ENCODE data around the gene DMBT1.
"Not testable (repeated sequence)": the region's sequence is repeated elsewhere in the genome, so short reads cannot be mapped to it uniquely, and the experiment has no call there.

The DMBT1 gene

DNA sequence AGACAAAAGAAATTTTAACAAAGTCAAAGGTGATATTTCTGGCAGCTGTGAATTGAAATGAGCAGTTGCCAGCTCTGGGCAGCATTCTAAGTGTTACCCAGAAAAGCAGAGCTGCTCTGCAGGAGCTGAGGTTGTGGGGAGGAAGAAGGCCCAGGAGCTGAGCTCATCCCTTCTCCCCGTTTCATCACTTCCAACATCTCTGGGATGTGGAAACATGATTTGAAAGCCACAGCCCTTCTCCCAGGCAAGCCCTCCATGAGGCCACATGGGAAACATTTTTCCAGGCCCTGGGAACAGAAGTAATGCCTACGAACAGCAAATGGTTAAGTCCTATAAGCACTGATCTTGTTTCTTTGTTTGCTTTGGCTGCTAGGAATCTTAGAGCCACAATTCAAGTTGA, 10.9 kb upstream of the DMBT1 start:
- no peak for DNase-seq

DNA sequence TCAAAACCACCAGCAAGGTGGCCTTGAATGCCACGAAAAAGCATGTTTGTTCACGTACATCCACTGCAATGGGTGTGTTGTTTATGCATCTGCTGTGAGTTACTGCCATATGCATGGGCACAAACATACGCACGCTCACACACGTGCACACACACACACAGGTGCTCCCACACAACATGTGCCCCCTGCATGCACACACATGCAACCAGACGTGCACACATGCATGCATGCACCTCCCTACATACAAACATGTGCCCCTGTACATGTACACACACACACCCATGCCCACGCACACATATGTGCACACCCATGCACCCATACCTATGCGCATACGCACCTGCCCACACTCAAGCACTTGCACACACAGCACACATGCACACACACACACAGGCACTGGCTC, 10.1 kb upstream of the DMBT1 start:
- DNase-seq: no peak

DNA sequence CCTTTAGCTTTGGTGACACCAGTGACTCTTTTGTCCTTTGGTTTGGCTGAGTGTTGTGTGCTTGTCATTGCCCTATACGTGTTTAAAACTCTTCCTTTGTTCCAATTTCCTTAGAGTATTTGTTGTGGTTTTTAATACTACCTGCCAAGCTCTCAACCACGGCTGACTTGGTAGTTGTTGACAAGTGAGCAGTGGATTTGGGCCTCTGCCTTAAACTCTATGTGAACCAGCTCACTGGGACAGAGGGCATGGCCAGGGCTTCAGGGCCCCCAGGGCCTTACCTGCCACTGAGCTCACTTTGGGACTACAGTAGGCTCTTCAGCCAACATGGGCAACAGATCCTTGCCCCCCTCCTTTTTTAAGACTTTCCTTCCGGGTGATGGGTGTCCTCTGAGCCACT, 9.6 kb upstream of the DMBT1 start:
- DNase-seq: no peak

DNA sequence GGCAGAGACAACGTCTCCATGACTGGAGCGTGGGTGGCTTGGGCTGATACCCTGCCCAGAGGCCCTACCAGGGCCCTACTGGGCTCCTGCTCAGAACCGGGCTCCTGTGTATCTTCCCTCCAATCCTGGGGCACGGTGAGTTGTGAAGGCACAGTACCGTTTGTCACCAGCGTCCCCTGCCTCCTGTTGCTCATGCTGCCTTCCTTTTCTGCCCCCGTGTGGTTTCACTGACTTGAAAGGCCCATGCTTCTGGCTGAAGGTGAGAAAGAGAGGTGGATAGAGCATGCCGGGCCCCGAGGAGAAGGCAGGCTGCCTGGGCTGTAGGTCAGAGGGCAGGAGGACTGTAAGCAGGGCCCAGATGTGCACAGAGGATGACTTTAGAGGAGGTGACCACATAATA, 9.1 kb upstream of the DMBT1 start:
- DNase-seq: no peak

DNA sequence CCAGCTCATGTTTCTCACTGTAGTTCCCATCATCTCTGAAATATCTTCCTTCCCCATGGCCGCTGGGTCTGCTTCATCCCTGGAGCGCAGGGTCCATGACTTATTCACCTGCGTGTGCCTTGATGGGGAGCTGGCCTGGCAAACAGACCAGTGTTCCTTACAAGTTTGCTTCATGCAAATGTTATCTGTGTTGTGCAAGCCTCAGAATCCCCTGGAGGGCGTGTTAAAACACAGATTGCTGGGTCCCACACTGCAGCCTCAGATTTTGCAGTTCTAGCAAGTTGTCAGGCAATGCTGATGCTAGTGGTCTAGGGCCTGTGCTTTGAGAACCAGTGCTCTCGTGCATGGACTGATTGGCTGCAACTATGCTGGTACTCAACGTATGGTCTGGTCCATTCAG, 7.2 kb upstream of the DMBT1 start:
- no peak for DNase-seq

DNA sequence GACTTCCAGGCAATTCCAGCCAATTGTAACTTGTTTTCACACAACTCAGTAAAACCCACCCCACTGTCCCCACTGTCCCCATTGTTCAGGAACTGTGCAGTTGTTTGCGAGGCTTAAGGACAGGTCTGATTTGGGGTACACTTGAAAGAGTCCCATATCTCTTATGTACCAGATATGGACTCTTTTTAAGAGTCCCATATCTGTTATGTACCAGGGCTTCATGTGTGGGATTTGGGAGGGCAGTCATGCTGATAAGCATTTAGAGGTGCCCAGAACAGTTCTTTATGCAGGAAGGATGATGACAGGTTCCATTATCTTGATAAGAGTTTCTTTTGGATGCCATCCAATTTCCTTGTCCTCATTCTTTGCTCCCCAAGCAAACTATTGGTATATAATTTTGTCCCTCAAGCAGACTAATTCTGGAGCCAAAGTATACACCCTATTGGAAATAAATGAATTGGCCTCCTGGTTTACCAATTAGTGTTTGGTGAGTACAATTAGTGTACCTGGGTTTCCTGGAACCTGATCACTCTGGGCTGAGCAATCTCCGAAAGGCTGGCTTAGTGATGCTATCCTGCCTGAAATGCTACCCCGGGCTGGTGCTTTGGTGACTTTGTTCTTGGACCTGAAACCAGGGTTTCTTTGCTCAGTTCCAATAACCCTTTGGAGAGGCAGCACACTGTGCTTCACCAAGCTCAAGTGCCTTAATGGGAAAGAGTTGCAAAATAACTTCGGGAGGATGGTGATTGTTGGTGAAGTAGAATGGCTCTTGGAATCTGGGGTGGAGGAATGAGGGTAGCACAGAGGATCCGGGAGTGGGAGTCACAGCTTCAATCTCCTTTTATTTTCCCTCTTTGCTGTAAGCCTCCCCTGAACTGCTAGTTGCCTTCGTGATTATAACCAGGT, 6.2 kb upstream of the DMBT1 start:
- DNase-seq: no peak

DNA sequence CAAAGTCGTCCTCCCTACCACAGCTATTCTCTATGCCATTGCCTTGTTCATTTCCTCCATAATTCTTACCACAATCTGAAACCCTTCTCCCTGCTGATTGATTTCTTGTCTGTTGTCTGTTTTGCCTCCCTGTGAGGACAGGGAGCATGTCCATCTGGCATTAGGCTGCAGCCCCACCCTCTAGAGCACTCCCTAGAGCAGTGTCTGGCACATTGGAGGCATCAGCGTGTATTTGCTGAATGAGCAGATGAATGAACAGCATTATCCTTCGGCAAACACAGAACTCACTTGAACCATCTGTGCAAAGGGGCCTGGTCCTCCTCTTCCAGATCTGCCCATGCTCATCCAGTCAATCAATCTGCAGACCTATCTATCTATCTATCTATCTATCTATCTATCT, 5.1 kb upstream of the DMBT1 start:
- no peak for DNase-seq

DNA sequence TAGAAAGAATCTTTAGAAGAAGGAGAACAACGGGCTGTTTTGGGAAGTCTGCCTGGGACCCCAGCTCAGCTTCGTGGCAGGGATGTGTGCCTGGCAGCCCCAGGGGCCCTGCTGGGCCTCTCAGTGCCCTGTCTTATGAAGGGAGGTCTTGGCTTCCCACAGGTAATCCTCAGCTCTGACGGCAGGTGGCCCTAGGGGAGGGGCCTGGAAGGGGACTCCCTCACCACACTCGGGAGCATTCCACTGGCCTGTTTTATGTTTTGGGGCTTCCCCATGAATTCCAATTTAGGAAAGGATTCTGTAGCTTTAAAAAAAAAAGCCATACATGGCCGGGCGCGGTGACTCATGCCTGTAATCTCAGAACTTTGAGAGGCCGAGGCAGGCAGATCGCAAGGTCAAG, 3.0 kb upstream of the DMBT1 start:
- no peak for DNase-seq

DNA sequence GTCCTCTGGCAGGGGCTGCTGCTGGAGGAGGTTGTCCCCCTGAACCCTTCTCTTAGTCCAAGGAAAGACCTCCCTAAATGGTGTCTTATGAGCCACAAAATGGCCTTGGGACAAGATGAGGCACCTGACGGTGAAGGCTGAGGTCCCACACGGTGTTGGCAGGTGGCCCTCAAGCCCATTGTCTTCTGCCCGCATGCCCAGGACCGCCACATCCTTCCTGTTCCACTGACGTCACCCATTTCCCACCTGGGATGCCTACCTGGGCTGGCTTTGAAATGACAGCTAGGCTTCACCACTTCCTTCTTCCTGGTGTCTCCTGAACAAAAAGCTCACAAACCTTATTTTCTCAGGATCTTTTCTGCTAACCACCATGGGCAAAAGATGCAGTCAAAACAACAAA, 2.1 kb upstream of the DMBT1 start:
- no peak for DNase-seq

DNA sequence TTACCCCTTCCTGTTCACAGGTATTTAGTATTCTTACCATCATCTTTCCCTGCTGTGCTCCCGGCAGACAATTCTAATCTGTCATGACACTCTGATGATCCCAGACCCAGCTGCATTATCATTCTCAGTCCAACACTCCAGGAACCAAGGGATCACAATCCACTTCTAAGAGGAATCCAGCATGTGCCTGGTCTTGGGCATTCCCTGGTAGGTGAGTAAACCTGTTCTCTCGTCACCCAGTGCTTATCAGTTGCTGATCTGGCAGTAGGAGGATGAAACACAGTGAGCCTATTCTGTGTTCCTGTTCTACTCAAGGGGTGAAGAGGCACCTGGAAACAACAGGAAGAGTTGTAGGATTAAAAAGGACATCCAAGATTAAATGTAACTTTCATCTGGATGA, 1.3 kb upstream of the DMBT1 start:
- DNase-seq: no peak

DNA sequence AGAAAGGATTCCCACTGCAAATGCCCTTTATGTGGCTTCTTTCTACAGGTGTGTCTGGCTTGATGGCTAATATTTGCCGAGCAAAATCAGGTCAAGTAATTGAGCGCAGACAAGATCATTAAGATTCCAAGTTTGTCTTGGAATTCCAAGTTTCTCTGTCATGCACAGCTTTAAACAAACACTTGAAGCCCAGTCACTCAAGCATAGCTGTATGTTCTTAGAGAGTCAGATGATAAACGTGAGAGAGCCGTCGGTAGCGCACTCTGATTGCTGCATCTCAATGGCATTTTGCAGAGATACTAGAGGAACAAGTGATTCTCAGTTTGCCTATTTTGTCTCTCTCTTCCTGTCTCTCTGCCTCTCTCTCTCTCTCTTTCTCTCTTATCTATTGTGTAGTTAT, 658 bp downstream of the DMBT1 start:
- no peak for DNase-seq

DNA sequence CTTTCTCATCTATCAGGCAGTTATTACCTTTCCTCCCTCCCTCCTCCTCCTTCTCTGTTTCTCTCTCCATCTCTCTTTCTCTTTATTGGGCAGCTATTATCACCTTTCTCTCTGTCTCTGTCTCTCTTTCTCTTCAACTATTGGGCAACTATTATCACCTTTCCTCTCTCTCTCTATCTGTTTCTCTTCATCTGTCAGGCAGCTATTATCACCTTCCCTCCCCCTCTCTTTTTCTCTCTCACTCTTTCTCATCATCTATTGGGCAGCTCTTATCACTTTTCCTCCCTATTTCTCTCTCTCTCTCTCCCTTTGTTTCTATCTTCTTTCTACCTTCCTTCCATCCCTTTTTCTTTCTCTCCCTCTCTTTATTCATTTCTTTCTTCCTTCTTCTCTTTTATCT, 1.2 kb downstream of the DMBT1 start:
- DNase-seq: no peak

DNA sequence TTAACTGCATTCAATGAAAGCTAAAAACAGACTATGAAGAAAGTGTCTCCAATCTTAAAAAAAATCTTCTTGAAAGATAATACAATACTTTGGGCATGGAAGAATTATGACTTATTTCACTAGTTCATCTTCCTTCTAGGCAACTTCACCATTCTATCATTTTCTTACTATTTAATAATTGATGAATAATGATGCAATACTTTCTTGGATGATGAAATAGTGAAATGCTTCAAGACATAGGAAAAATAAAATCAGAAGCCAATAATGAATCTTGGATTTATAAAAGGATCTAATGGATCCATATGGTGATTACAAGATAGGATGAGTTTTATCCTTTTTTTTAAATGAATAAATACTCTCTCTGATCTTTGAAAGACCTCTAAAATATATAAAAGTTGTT, 4.4 kb downstream of the DMBT1 start:
- DNase-seq: no peak

DNA sequence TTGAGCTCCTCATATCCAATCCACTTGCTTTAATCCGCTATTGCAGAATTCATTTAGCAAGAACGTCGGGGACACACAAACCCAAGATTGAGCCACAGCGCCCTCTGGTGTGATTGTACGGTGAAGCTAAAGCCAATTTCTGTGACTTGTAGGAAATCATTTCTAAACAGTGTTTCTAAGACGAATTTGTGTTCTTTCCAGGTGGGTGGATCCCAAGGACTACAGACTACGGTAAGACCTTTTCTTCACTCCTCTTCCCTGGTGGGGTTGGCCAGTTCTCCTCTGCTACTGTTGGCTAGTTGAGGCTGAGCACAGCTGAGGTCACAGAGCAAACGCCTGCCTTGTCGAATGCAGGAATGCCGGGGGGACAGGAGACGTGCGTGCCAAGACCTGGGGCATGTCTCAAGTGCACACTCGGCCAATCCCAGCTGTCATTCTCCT, 5.2 kb downstream of the DMBT1 start:
- peak; percentile 48 for DNase-seq

DNA sequence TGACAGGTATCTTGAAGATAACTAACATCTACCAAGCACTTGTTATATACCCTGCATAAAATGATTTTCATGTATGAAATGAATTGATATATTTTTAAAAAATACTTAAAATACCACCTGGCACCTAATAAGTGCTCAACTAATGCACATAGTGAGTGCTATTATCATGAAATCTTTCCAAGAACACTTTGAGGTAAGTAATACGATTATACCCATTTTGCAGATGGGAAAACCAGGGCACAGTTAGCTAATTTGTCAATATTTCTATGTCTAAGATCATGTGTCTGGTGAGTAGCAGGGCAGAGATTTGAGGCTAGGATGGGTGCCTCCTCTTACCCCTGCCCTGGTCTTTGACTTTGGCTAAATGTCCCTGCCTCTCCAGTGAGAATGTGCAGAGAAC, 6.1 kb downstream of the DMBT1 start:
- DNase-seq: no peak

DNA sequence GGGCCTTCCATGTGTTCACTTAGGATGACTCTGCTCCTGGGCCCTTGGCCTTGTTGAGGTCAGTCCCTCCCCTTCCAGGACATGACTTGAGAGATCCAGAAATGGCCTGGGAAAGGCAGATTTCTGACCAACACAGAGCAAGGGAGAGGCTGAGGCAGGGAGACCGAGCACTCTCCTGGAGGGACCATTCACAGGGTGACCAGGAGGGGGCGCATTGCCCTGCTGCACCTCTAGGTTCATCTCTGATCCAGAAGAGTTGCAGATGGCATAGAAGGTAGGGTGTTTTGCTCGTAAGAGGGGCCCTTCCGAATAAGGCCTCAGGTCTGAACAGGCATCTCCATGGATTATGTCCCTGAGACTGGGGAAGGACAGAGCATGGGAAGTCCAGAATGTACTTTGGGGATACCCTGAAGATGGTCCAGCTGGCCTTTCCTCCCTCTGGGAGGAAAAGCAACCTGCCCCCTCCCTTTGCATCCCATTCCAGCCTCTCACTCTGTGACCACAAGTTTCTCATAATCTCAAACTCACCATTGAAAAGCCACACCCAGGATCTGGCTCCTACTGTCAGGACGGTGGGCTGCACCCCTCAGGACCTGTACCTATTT, 6.6 kb downstream of the DMBT1 start:
- no peak for DNase-seq

DNA sequence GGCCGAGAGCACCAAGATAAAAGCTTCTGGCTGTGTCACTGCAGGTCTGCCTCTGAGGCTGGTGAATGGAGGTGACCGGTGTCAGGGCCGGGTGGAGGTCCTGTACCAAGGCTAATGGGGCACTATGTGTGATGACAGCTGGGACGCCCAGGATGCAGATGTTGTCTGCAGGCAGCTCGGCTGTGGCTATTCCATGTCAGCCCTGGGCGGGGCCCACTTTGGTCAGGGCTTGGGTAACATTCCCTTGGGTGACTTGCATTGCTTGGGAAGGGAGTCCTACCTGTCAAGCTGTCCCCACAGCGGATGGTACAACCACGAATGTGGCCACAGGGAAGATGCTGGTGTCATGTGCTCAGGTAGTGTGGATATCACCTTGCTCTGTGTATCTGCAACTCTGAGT, 8.0 kb downstream of the DMBT1 start:
- no peak for DNase-seq

DNA sequence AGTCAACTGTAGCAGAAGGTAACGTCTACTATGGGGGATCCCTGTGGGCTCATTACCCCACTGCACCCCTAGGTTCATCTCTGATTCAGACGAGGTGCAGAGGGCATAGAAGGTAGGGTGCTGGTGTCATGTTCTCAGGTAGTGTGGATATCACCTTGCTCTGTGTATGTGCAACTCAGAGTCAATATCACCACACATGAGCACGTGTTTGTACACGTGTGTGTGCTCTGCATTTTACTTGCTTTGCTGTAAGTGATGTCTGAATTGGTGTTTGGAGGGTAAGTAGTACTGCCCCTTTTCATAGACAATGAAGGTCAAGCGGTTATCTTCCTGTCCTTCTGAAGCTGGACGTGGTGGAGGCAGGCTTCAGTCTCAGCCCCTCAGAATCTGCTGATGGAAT, 10.4 kb downstream of the DMBT1 start:
- no peak for DNase-seq

DNA sequence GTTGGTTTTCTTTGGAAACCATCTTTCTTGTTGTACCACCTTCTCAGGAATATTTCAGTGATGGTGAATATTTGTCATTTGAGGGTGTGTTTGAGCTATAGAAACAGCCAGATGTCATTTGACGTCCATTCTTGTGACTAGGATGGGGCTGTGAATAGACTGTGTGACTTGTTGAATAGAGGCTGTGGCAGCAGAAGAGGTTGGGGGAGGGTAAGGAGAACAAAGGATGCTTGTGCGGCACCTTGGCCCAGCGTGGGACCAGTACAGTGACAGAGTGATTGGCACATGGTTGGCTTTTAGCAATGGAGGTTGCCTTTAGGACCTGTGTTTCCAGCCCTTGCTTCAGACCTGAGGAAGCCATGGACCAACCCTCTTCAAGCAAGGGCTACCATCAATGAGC, 11.3 kb downstream of the DMBT1 start:
- no peak for DNase-seq

DNA sequence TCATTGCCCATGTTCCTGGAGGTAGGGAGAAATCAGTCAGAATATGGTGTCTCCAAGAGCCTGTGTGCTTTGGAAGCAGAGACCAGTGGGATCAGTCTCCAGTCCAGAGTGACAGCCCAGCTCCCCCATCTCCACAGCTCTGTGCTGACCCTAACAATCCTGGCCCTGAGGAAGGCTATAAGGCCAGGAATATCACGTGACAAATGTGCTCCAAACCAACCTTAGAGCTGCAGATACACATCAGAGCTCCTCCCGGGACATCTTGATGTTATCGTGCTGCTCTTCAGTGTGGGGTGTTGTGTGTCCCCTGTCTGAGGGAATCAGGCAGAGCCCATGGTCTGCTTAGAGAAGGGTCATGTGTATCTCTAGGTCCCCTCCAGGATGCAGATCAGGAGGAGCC, 15.2 kb downstream of the DMBT1 start:
- no peak for DNase-seq

DNA sequence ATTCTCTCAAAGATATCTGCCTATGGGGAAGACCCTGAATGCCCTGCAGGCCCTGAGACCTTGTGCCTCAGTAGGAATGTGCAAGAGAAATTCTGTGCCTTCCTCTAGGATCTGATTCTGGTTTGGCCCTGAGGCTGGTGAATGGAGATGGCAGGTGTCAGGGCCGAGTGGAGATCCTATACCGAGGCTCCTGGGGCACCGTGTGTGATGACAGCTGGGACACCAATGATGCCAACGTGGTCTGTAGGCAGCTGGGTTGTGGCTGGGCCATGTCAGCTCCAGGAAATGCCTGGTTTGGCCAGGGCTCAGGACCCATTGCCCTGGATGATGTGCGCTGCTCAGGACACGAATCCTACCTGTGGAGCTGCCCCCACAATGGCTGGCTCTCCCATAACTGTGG, 15.7 kb downstream of the DMBT1 start:
- DNase-seq: no peak

DNA sequence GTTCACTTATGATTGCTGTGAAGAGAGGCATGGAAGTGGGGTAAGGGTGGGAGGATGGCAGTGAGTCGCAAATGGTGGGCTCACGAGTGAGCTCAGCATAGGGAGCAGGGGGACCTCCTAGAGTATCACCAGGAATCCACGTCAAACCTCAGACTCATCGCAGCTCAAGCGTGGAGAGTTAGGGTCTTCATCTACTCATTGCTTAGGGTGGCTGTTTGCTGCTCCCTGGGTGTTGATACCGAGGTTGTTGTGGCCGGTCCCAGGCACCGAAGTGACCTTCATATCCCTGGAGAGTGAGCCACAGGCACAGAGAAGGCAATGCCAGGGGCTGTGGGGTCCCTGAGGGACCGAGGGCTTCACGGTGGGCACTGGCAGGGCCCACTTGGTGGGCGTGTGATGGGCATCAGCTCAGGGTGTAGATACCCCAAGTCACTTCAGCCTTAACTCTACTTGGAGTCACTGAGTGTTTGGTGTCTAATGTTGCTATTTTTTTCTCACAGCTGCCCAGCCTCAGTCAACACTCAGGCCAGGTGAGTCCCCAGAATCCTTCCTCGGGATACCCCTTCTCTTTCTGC, 16.8 kb downstream of the DMBT1 start:
- DNase-seq: no peak

DNA sequence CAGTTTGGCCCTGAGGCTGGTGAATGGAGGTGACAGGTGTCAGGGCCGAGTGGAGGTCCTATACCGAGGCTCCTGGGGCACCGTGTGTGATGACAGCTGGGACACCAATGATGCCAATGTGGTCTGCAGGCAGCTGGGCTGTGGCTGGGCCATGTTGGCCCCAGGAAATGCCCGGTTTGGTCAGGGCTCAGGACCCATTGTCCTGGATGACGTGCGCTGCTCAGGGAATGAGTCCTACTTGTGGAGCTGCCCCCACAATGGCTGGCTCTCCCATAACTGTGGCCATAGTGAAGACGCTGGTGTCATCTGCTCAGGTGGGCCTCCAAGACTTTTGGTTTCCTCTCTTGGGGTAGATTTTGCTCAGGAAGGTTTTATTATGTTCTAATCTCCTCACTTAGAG, 25.5 kb downstream of the DMBT1 start:
- DNase-seq: not testable (repeated sequence)

DNA sequence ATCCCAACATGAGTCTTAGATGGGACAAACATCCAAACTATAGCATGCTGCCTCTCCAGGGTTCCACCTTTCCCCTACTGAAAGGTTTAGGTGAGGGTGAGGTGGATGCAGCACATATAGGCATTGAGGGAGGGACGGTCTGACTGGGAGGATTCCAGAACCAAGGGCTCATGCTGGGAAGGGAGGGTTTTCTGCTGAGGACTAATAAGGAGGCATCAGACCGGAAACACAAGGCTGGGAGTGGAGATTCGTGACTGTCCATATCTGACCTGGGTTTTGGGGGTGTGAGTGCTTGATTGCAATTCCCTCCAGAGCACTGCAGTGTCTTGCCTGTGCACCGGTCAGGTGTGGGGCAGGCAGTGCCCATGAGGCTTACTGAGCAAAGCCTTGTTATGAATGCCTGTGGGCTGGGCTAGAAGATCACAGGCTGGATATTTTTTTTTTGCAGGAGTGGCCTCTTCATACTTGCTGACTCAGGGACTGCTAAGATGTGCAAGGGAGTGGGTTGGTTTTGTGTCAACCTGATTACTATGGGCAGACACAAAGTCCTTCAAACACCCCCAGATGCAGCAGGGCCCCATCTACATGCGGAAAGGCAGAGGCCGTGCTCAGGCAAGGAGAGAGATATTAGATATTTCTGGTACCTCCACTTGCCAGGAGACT, 26.7 kb downstream of the DMBT1 start:
- no peak for DNase-seq

Measured in NCI-H1105 treated with DMSO at 0.1 percent for 48 hours (cell line).